ENCODE results near the gene ALDH3B2.
"Not testable (repeated sequence)": the region's sequence is repeated elsewhere in the genome, so short reads cannot be mapped to it uniquely, and the experiment has no call there.

ALDH3B2 gene

GRCh38 chr11:67685641-67686332, 11.4 kb upstream of the ALDH3B2 start:
- not testable (repeated sequence) for H3K9me3 ChIP-seq (ENCODE audit: control insufficient read depth in 1 of 2, low read length in 2 of 2); H3K27me3 ChIP-seq (ENCODE audit: low read depth, low read length); H3K27ac ChIP-seq (ENCODE audit: low read length); H3K36me3 ChIP-seq (ENCODE audit: control insufficient read depth in 1 of 2, insufficient read depth in 2 of 2, low read length in 2 of 2); H3K4me3 ChIP-seq (ENCODE audit: low read depth in 1 of 2, low read length in 2 of 2); H3K4me1 ChIP-seq (ENCODE audit: control insufficient read depth in 1 of 2, insufficient read depth in 2 of 2, low read length in 2 of 2)

- not testable (repeated sequence) for H3K36me3 ChIP-seq (ENCODE audit: control insufficient read depth in 1 of 2, insufficient read depth in 2 of 2, low read length in 2 of 2); H3K9me3 ChIP-seq (ENCODE audit: control insufficient read depth in 1 of 2, low read length in 2 of 2); H3K4me1 ChIP-seq (ENCODE audit: control insufficient read depth in 1 of 2, insufficient read depth in 2 of 2, low read length in 2 of 2); H3K27me3 ChIP-seq (ENCODE audit: low read depth, low read length); H3K27ac ChIP-seq (ENCODE audit: low read length); H3K4me3 ChIP-seq (ENCODE audit: low read depth in 1 of 2, low read length in 2 of 2)
Observed at GRCh38 chr11:67682126-67683034, 8.0 kb upstream of the ALDH3B2 start.

GRCh38 chr11:67680696-67681470, 6.5 kb upstream of the ALDH3B2 start:
- Histone ChIP-seq H3K4me3 (ENCODE audit: low read depth in 1 of 2, low read length in 2 of 2) (no peak overlapping the region), H3K27ac (ENCODE audit: low read length) (no peak overlapping the region), H3K36me3 (ENCODE audit: control insufficient read depth in 1 of 2, insufficient read depth in 2 of 2, low read length in 2 of 2) (no peaks in the 10 kb centered on the region), H3K9me3 (ENCODE audit: control insufficient read depth in 1 of 2, low read length in 2 of 2) (no peaks in the 10 kb centered on the region), H3K27me3 (ENCODE audit: low read depth, low read length) (no peaks in the 10 kb centered on the region), H3K4me1 (ENCODE audit: control insufficient read depth in 1 of 2, insufficient read depth in 2 of 2, low read length in 2 of 2) (no peaks in the 10 kb centered on the region)

DNA sequence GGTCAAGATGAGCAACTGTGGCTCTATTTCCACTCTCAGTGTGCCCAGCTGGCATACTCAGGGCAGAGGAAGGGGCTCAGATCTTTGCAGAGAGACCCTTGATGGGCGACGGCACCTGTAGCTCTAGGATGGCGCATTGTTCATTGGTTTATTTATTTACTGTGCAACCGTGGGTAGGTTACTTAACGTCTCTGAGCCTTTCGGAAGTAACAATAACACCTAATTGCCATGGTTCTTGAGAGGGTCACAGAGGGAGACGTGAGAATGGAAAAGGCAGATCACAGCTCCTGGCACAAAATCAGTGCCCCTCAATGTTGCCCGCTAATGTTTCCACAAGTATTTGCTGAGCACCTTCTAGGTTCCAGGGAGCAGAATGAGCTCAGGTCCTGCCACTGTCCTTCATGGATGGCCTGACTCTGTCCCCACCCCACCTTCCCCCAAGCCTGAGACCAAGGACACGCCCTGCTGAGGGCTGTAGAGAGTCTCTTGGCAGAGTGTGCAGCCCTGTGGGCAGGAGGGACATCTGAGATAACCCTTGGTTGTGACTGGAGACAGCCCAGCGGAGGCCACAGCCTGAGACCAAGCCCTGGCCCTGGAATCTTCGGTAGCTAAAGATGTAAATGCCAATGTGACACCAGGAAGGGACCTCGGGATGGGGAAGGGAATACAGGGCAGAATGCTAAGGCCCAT, 780 bp upstream of the ALDH3B2 start:
- no peak overlapping the region for H3K27ac ChIP-seq (ENCODE audit: low read length)

GRCh38 chr11:67673902-67674301, 521 bp downstream of the ALDH3B2 start:
- no peak overlapping the region for H3K4me3 ChIP-seq (ENCODE audit: low read depth in 1 of 2, low read length in 2 of 2)
- no peaks in the 10 kb centered on the region for H3K4me1 ChIP-seq (ENCODE audit: control insufficient read depth in 1 of 2, insufficient read depth in 2 of 2, low read length in 2 of 2)
- no peak overlapping the region for H3K27ac ChIP-seq (ENCODE audit: low read length)
- H3K27me3 ChIP-seq (ENCODE audit: low read depth, low read length): peaks cover 4% of the 10 kb centered on the region
- no peaks in the 10 kb centered on the region for H3K36me3 ChIP-seq (ENCODE audit: control insufficient read depth in 1 of 2, insufficient read depth in 2 of 2, low read length in 2 of 2)
- H3K9me3 ChIP-seq (ENCODE audit: control insufficient read depth in 1 of 2, low read length in 2 of 2): no peaks in the 10 kb centered on the region

More for the DNA sequence above, 780 bp upstream of the ALDH3B2 start:
- Histone ChIP-seq H3K4me1 (ENCODE audit: control insufficient read depth in 1 of 2, insufficient read depth in 2 of 2, low read length in 2 of 2) (no peaks in the 10 kb centered on the region), H3K27me3 (ENCODE audit: low read depth, low read length) (peaks cover 4% of the 10 kb centered on the region), H3K4me3 (ENCODE audit: low read depth in 1 of 2, low read length in 2 of 2) (no peak overlapping the region), H3K36me3 (ENCODE audit: control insufficient read depth in 1 of 2, insufficient read depth in 2 of 2, low read length in 2 of 2) (no peaks in the 10 kb centered on the region), H3K9me3 (ENCODE audit: control insufficient read depth in 1 of 2, low read length in 2 of 2) (no peaks in the 10 kb centered on the region)

- no peaks in the 10 kb centered on the region for H3K36me3 ChIP-seq (ENCODE audit: control insufficient read depth in 1 of 2, insufficient read depth in 2 of 2, low read length in 2 of 2)
- H3K4me1 ChIP-seq (ENCODE audit: control insufficient read depth in 1 of 2, insufficient read depth in 2 of 2, low read length in 2 of 2): no peaks in the 10 kb centered on the region
- peaks cover 4% of the 10 kb centered on the region for H3K27me3 ChIP-seq (ENCODE audit: low read depth, low read length)
Observed at GRCh38 chr11:67673358-67673757, 1.1 kb downstream of the ALDH3B2 start.

GRCh38 chr11:67671211-67671520, 3.3 kb downstream of the ALDH3B2 start:
- Histone ChIP-seq H3K4me3 (ENCODE audit: low read depth in 1 of 2, low read length in 2 of 2) (no peak overlapping the region), H3K27ac (ENCODE audit: low read length) (no peak overlapping the region), H3K9me3 (ENCODE audit: control insufficient read depth in 1 of 2, low read length in 2 of 2) (no peaks in the 10 kb centered on the region), H3K36me3 (ENCODE audit: control insufficient read depth in 1 of 2, insufficient read depth in 2 of 2, low read length in 2 of 2) (no peaks in the 10 kb centered on the region), H3K27me3 (ENCODE audit: low read depth, low read length) (peaks cover 4% of the 10 kb centered on the region), H3K4me1 (ENCODE audit: control insufficient read depth in 1 of 2, insufficient read depth in 2 of 2, low read length in 2 of 2) (no peaks in the 10 kb centered on the region)

More at GRCh38 chr11:67673358-67673757, 1.1 kb downstream of the ALDH3B2 start:
- no peak overlapping the region for H3K27ac ChIP-seq (ENCODE audit: low read length)
- H3K9me3 ChIP-seq (ENCODE audit: control insufficient read depth in 1 of 2, low read length in 2 of 2): no peaks in the 10 kb centered on the region
- no peak overlapping the region for H3K4me3 ChIP-seq (ENCODE audit: low read depth in 1 of 2, low read length in 2 of 2)

DNA sequence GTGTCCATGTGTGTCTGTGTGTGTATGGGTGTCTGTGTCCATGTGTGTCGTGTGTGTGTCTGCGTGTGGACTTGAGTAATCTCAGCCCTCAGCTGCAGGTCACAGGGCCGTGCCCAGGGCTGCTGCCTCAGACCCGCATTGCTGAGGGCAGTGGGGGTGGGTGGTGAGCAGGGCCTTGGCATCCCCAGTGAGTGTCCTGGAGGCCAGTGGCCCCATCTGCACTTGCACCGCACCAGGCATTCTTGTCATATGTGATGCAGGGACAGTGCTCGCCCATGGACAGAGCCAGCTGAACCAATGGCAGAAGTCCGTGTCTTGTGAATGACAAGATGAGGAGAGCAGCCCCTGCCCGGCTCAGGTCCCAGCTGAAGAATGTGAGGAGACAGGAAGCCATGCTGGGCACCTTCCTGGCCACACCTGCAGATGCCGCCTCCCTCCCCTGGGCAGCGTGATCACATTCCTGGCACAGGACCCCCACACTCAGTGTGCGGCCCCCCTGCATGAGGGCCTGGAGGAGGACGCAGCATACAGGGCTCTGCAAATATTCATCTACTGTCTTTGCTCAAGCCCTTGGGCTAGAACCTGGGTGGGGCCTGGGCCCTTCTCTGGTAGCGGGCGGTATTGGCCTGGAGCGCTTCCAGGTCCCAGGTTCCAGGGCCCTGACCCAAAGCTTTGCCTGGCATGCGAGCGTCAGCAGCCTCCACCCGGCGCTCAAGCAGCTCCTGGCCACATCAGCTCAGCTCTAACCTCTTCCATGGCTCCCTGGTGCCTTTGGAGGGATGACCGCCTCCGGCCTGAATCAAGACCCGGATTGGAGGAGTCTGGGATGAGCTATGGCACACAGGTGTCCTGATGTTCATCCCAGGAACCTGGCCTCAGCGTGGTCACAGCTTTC, 3.9 kb downstream of the ALDH3B2 start:
- no peaks in the 10 kb centered on the region for H3K9me3 ChIP-seq (ENCODE audit: control insufficient read depth in 1 of 2, low read length in 2 of 2)
- no peak overlapping the region for H3K4me3 ChIP-seq (ENCODE audit: low read depth in 1 of 2, low read length in 2 of 2)
- H3K36me3 ChIP-seq (ENCODE audit: control insufficient read depth in 1 of 2, insufficient read depth in 2 of 2, low read length in 2 of 2): no peaks in the 10 kb centered on the region
- peaks cover 4% of the 10 kb centered on the region for H3K27me3 ChIP-seq (ENCODE audit: low read depth, low read length)
- H3K27ac ChIP-seq (ENCODE audit: low read length): no peak overlapping the region
- no peaks in the 10 kb centered on the region for H3K4me1 ChIP-seq (ENCODE audit: control insufficient read depth in 1 of 2, insufficient read depth in 2 of 2, low read length in 2 of 2)

- Histone ChIP-seq H3K36me3 (ENCODE audit: control insufficient read depth in 1 of 2, insufficient read depth in 2 of 2, low read length in 2 of 2) (no peaks in the 10 kb centered on the region), H3K27me3 (ENCODE audit: low read depth, low read length) (no peaks in the 10 kb centered on the region), H3K4me3 (ENCODE audit: low read depth in 1 of 2, low read length in 2 of 2) (no peak overlapping the region), H3K27ac (ENCODE audit: low read length) (no peak overlapping the region), H3K4me1 (ENCODE audit: control insufficient read depth in 1 of 2, insufficient read depth in 2 of 2, low read length in 2 of 2) (no peaks in the 10 kb centered on the region), H3K9me3 (ENCODE audit: control insufficient read depth in 1 of 2, low read length in 2 of 2) (no peaks in the 10 kb centered on the region)
Observed at GRCh38 chr11:67668192-67668551, 6.3 kb downstream of the ALDH3B2 start.

DNA sequence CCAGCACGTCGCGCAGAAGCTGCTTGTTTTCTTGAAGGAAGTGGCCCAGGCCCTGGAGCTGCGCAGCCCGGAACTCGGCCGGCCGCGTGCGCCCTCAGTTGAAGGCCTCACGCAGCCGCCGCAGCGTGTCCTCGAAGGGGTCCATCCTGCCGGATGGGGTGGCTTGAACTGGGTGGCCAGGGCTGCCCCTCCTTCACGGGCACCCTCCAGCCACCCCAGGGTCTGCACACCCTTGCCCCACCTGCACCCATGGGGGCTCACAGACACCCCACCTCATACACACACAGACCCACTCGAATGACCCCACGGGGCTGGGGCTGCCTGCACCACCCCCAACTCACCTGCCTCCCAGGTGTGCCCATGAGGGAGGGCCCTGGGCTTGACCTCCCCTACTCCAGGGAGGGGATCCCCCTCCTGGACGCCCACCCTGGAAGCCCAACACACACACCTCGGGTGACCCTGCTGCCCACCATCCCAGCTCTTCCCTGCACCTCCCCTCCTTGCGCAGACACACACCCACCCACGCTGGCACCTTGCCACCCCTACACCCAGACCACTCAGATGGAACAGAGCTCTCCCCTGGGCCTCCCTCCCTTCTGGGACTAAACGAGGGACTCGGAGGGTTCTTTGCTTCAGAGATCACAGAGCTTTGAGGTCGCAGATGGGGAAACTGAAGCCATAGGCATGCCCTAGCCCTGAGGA, 6.8 kb downstream of the ALDH3B2 start:
- Histone ChIP-seq H3K27ac (ENCODE audit: low read length) (no peak overlapping the region), H3K36me3 (ENCODE audit: control insufficient read depth in 1 of 2, insufficient read depth in 2 of 2, low read length in 2 of 2) (no peaks in the 10 kb centered on the region), H3K4me1 (ENCODE audit: control insufficient read depth in 1 of 2, insufficient read depth in 2 of 2, low read length in 2 of 2) (no peaks in the 10 kb centered on the region)

More for the DNA sequence above, 6.8 kb downstream of the ALDH3B2 start:
- no peaks in the 10 kb centered on the region for H3K9me3 ChIP-seq (ENCODE audit: control insufficient read depth in 1 of 2, low read length in 2 of 2)
- no peaks in the 10 kb centered on the region for H3K27me3 ChIP-seq (ENCODE audit: low read depth, low read length)
- no peak overlapping the region for H3K4me3 ChIP-seq (ENCODE audit: low read depth in 1 of 2, low read length in 2 of 2)

Data from muscle layer of duodenum (tissue), 2 donors.